Cardiac fibroblast (primary cell): ENCODE results near the gene VMAC.

Experiments
- DNase-seq, 2 donors: peaks; one replicate each; pipeline versions ENCODE4 v3.0.0 to v3.0.0-alpha.2; 2010; ENCODE audit warnings: low read depth in 2 of 2
- H3K4me3 ChIP-seq, 2 donors: replicated peaks in 1 of 2; 1 replicate in 1 of 2; 2 replicates in 1 of 2; pipeline ENCODE4 v1.5.1; 2011; ENCODE audit warnings: low read depth in 2 of 2, low read length in 2 of 2, mild to moderate bottlenecking in 2 of 2, moderate library complexity in 1 of 2
- TF ChIP-seq, protein P1 (sequence below): IDR thresholded peaks from one replicate; pipeline ENCODE4 v1.5.1; 2011; ENCODE audit warnings: low read depth, mild to moderate bottlenecking, low read length, inconsistent platforms

The VMAC gene

DNA sequence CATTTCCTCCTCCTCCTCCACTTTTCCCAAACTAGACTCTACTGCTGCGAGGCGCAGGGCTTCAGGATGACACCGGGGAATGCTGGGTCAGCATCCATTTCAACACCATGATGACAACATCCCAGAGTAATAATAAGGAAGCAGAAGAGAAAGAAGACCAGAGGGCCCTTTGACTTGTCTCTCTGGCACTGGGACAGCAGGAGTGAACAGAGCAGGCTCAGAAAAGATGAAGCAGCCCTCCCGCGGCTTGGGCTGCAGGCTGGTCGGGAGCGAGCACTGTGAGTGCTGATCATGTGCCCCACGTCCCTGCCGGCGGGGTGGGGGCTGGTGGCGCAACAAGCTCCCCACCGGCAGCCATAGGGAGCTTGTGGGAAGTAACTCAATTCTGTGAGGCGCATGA is 42.8 kb downstream of the VMAC start:
- TF ChIP-seq, protein P1, sequence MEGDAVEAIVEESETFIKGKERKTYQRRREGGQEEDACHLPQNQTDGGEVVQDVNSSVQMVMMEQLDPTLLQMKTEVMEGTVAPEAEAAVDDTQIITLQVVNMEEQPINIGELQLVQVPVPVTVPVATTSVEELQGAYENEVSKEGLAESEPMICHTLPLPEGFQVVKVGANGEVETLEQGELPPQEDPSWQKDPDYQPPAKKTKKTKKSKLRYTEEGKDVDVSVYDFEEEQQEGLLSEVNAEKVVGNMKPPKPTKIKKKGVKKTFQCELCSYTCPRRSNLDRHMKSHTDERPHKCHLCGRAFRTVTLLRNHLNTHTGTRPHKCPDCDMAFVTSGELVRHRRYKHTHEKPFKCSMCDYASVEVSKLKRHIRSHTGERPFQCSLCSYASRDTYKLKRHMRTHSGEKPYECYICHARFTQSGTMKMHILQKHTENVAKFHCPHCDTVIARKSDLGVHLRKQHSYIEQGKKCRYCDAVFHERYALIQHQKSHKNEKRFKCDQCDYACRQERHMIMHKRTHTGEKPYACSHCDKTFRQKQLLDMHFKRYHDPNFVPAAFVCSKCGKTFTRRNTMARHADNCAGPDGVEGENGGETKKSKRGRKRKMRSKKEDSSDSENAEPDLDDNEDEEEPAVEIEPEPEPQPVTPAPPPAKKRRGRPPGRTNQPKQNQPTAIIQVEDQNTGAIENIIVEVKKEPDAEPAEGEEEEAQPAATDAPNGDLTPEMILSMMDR = no peak
- H3K4me3 ChIP-seq = peak overlapping the region in 1 of 2 donors; percentile 0
- peak; percentile 83 to 86 for DNase-seq

- TF ChIP-seq, protein P1 = no peak
- H3K4me3 ChIP-seq = no peak overlapping the region
- peak in 1 of 2 donors; percentile 46 for DNase-seq
These were observed 44.3 kb downstream of the VMAC start for GRCh38 chr19:5948752-5949564.

- DNase-seq = no peak
- no peak overlapping the region for H3K4me3 ChIP-seq
- TF ChIP-seq, protein P1 = no peak
These were observed 45.2 kb downstream of the VMAC start for GRCh38 chr19:5949792-5950305.

DNA sequence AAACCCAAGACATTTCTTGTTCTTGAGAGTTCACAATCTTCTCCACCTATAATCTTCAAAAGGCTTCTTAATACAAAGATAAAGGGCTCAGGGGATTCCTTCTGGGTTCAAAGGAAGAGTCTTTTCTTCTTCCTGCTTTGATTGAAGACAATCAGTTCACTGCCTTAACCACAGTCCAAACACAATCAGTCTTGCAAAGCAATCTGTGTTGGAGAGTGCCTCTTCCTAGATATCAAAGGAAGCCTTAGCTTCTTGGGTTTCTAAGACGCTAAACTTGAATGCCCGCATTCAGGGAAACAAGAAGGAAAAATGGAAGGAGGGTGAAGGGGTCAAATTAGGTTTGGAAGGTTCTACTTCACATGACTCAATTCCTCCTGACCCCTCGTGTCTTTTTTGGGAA is 46.1 kb downstream of the VMAC start:
- H3K4me3 ChIP-seq = no peak overlapping the region
- no peak for DNase-seq
- TF ChIP-seq, protein P1 = no peak

- TF ChIP-seq, protein P1 = no peak
- no peak overlapping the region for H3K4me3 ChIP-seq
- no peak for DNase-seq
These were observed 46.7 kb downstream of the VMAC start for GRCh38 chr19:5951338-5951861.

- H3K4me3 ChIP-seq = no peak overlapping the region
- DNase-seq = no peak
- TF ChIP-seq, protein P1 = no peak
These were observed 47.7 kb downstream of the VMAC start for GRCh38 chr19:5952193-5953029.
